ENCODE data around the gene RPS6KB2.

RPS6KB2 gene

GRCh38 chr11:67428052-67429001 lies at the start of gene RPS6KB2:
Gene RPS6KB2, plus strand, starts transcription at chr11:67428494. Its CDS starts 52 bp downstream, at chr11:67428546.
- H3K9ac ChIP-seq (ENCODE audit: low read length) = peak within 1 kb of the TSS; percentile 99
- DNase-seq (ENCODE audit: low read depth) = peak; percentile 99

DNA sequence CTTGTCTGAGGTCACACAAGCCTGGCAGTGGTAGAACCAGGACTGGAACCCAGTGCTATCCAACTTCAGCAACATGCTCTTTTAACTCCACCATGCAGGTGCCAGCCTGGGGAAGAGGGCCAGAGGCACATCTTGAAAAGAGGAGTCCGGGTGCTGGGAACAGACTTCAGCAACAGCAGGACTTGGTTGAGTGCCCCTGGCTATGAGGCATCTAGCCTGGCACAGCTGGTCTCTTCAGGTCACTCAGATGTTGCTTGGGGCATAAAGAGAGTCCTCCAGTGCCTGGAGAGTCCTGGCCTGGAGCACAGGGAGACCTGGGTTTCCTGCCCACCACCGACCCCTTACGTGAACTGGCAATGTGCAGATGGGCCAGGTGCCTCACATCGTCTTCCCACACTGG lies 49.8 kb upstream of the RPS6KB2 start:
- no peak overlapping the region for H3K4me3 ChIP-seq (ENCODE audit: low read length)
- DNase-seq (ENCODE audit: low read depth) = no peak
- H3K27me3 ChIP-seq (replicated peaks; ENCODE audit: control insufficient read depth, insufficient read depth, low read length) = no peaks in the 10 kb centered on the region
- H3K9ac ChIP-seq (ENCODE audit: low read length) = peak overlapping the region; percentile 74
- no peaks in the 10 kb centered on the region for H3K9me3 ChIP-seq (ENCODE audit: control insufficient read depth, low read length)
- H3K36me3 ChIP-seq (ENCODE audit: control insufficient read depth, insufficient read depth, low read length, severe bottlenecking) = no peaks in the 10 kb centered on the region
- peaks cover 24% of the 10 kb centered on the region for H3K4me1 ChIP-seq (ENCODE audit: control insufficient read depth, insufficient read depth, low read length)

More at GRCh38 chr11:67428052-67429001, at the start of gene RPS6KB2:
- Histone ChIP-seq H3K4me3 (ENCODE audit: low read length) (peak within 1 kb of the TSS; percentile 100), H3K9me3 (ENCODE audit: control insufficient read depth, low read length) (no peaks in the 10 kb centered on the region), H3K27me3 (replicated peaks; ENCODE audit: control insufficient read depth, insufficient read depth, low read length) (no peaks in the 10 kb centered on the region), H3K4me1 (ENCODE audit: control insufficient read depth, insufficient read depth, low read length) (peaks cover 10% of the 10 kb centered on the region), H3K36me3 (ENCODE audit: control insufficient read depth, insufficient read depth, low read length, severe bottlenecking) (peaks cover 23% of the 10 kb centered on the region)

DNA sequence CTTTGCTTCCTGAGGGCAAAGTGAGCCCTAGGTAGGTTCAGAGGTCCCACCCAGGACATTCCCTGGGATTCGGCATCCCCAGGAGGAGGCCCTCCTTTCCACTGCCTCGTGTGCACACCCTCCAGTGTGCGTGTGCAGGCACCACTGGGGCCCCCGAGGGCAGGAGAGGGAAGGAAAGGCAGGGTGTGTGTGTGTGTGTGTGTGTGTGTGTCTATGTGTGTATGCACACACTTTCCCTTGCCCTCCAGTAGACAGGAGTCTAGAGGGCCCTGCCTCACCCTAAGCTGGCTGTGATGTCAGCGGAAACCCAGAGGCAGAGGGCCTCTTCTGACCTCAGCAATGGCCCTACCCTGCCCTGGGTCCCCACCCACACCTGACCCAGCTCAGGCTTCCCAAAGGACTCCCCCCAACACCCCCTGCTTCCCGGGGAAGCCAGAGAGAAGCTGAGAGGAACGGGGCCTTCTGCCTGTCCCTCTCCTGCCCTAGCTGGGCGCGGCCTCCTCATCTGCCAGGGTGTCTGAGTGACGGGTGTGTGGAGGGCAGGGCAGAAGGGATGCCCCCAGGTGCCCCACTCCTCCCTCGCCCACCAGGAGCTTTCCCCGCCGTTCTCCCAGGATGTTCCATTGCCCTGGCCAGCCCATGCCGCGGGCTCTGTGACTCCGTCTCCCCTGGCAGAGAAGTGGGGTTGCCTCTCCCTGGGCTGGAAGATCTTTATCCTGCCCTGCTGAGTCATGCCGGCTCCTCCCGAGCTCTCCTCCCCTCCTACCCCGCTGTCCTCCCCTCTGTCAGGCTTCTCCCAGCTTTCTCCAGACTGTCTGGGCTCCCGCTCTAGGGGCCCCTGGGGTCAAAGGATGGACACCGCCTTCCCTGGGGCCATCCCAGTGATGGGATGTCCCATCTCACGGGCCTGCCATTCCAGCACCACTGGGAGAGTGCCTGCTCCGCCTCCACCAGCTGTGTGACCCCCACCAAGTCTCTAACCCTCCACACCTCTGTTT lies 48.9 kb upstream of the RPS6KB2 start:
- Histone ChIP-seq H3K9ac (ENCODE audit: low read length) (peak overlapping the region; percentile 74), H3K27me3 (replicated peaks; ENCODE audit: control insufficient read depth, insufficient read depth, low read length) (no peaks in the 10 kb centered on the region), H3K4me3 (ENCODE audit: low read length) (no peak overlapping the region), H3K4me1 (ENCODE audit: control insufficient read depth, insufficient read depth, low read length) (peaks cover 21% of the 10 kb centered on the region), H3K36me3 (ENCODE audit: control insufficient read depth, insufficient read depth, low read length, severe bottlenecking) (no peaks in the 10 kb centered on the region), H3K9me3 (ENCODE audit: control insufficient read depth, low read length) (no peaks in the 10 kb centered on the region)
- DNase-seq (ENCODE audit: low read depth) = peak; percentile 80

DNA sequence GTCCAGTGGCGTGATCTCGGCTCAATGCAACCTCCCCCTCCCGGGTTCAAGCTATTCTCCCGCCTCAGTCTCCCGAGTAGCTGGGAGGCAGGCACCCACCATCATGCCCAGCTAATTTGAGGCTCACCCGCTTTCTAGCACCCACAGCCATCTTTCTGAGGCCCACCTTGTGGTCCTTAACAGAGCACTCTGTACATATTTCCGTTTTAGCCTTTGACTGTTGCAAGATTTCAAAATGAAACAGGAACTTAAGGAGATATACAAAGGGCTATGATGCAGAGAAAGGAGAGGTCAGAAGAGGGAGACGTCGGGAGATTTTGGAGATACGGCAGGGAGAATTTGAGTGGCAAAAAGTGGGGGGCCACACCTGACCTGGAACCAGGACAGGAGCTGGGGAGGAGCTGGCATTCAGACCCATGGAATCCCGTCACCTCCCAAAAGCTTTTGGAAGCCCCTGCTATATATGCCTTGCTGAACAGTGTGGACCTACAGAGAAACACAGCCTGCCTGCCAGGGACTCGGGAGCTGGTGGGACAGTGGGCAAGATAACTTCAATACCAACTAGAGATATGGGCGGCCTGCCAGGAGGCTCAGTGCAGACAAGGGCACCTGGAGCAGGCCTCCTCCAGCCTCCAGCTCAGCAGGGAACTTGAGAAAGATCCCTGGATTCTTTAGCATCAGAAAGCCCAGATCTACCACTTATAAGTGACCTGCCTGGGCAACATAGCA lies 46.9 kb upstream of the RPS6KB2 start:
- H3K9ac ChIP-seq (ENCODE audit: low read length) = no peak overlapping the region
- no peaks in the 10 kb centered on the region for H3K36me3 ChIP-seq (ENCODE audit: control insufficient read depth, insufficient read depth, low read length, severe bottlenecking)
- H3K27me3 ChIP-seq (replicated peaks; ENCODE audit: control insufficient read depth, insufficient read depth, low read length) = no peaks in the 10 kb centered on the region
- H3K9me3 ChIP-seq (ENCODE audit: control insufficient read depth, low read length) = no peaks in the 10 kb centered on the region
- peaks cover 23% of the 10 kb centered on the region for H3K4me1 ChIP-seq (ENCODE audit: control insufficient read depth, insufficient read depth, low read length)
- H3K4me3 ChIP-seq (ENCODE audit: low read length) = no peak overlapping the region
- DNase-seq (ENCODE audit: low read depth) = no peak

- H3K9me3 ChIP-seq (ENCODE audit: control insufficient read depth, low read length) = no peaks in the 10 kb centered on the region
- peak overlapping the region; percentile 16 for H3K9ac ChIP-seq (ENCODE audit: low read length)
- peak; percentile 91 for DNase-seq (ENCODE audit: low read depth)
- peaks cover 23% of the 10 kb centered on the region for H3K4me1 ChIP-seq (ENCODE audit: control insufficient read depth, insufficient read depth, low read length)
- H3K27me3 ChIP-seq (replicated peaks; ENCODE audit: control insufficient read depth, insufficient read depth, low read length) = no peaks in the 10 kb centered on the region
- H3K4me3 ChIP-seq (ENCODE audit: low read length) = no peak overlapping the region
- no peaks in the 10 kb centered on the region for H3K36me3 ChIP-seq (ENCODE audit: control insufficient read depth, insufficient read depth, low read length, severe bottlenecking)
These were observed 45.8 kb upstream of the RPS6KB2 start for GRCh38 chr11:67382276-67383136.

- Histone ChIP-seq H3K4me3 (ENCODE audit: low read length) (no peak overlapping the region), H3K9me3 (ENCODE audit: control insufficient read depth, low read length) (no peaks in the 10 kb centered on the region), H3K9ac (ENCODE audit: low read length) (no peak overlapping the region), H3K27me3 (replicated peaks; ENCODE audit: control insufficient read depth, insufficient read depth, low read length) (no peaks in the 10 kb centered on the region), H3K4me1 (ENCODE audit: control insufficient read depth, insufficient read depth, low read length) (peaks cover 10% of the 10 kb centered on the region), H3K36me3 (ENCODE audit: control insufficient read depth, insufficient read depth, low read length, severe bottlenecking) (no peaks in the 10 kb centered on the region)
- peak; percentile 44 for DNase-seq (ENCODE audit: low read depth)
These were observed 43.4 kb upstream of the RPS6KB2 start for GRCh38 chr11:67384851-67385366.

GRCh38 chr11:67387069-67387468 lies 41.2 kb upstream of the RPS6KB2 start:
- no peak for DNase-seq (ENCODE audit: low read depth)
- no peaks in the 10 kb centered on the region for H3K9me3 ChIP-seq (ENCODE audit: control insufficient read depth, low read length)
- no peaks in the 10 kb centered on the region for H3K27me3 ChIP-seq (replicated peaks; ENCODE audit: control insufficient read depth, insufficient read depth, low read length)
- H3K4me3 ChIP-seq (ENCODE audit: low read length) = no peak overlapping the region
- H3K4me1 ChIP-seq (ENCODE audit: control insufficient read depth, insufficient read depth, low read length) = peaks cover 10% of the 10 kb centered on the region
- no peaks in the 10 kb centered on the region for H3K36me3 ChIP-seq (ENCODE audit: control insufficient read depth, insufficient read depth, low read length, severe bottlenecking)
- H3K9ac ChIP-seq (ENCODE audit: low read length) = no peak overlapping the region

DNA sequence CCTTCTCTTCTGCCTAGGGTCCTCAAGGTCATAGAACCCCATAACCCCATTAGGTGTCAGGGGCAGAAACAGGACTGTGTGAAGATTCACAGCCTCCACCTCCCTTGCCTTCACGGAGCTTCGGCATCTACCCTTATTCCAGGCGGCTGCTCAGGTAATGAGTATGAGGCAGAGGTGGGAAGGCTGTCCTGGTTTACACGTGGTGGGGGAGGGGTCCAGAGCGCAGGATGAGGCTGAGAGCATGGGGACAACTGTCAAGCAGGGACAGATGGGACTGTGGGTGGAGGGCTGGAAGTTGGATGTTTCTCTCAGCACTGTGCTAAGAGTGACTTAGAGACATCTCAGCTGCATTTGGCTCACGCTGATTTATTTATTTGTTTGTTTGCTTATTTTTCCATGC lies 40.8 kb upstream of the RPS6KB2 start:
- H3K36me3 ChIP-seq (ENCODE audit: control insufficient read depth, insufficient read depth, low read length, severe bottlenecking) = no peaks in the 10 kb centered on the region
- no peak overlapping the region for H3K9ac ChIP-seq (ENCODE audit: low read length)
- H3K4me1 ChIP-seq (ENCODE audit: control insufficient read depth, insufficient read depth, low read length) = peaks cover 14% of the 10 kb centered on the region
- no peaks in the 10 kb centered on the region for H3K9me3 ChIP-seq (ENCODE audit: control insufficient read depth, low read length)
- no peaks in the 10 kb centered on the region for H3K27me3 ChIP-seq (replicated peaks; ENCODE audit: control insufficient read depth, insufficient read depth, low read length)
- H3K4me3 ChIP-seq (ENCODE audit: low read length) = no peak overlapping the region
- no peak for DNase-seq (ENCODE audit: low read depth)

GRCh38 chr11:67389477-67389876 lies 38.8 kb upstream of the RPS6KB2 start:
- no peaks in the 10 kb centered on the region for H3K36me3 ChIP-seq (ENCODE audit: control insufficient read depth, insufficient read depth, low read length, severe bottlenecking)
- H3K9me3 ChIP-seq (ENCODE audit: control insufficient read depth, low read length) = no peaks in the 10 kb centered on the region
- no peak overlapping the region for H3K9ac ChIP-seq (ENCODE audit: low read length)
- H3K4me3 ChIP-seq (ENCODE audit: low read length) = no peak overlapping the region
- peaks cover 15% of the 10 kb centered on the region for H3K4me1 ChIP-seq (ENCODE audit: control insufficient read depth, insufficient read depth, low read length)
- DNase-seq (ENCODE audit: low read depth) = peak; percentile 59
- no peaks in the 10 kb centered on the region for H3K27me3 ChIP-seq (replicated peaks; ENCODE audit: control insufficient read depth, insufficient read depth, low read length)

- Histone ChIP-seq H3K9me3 (ENCODE audit: control insufficient read depth, low read length) (no peaks in the 10 kb centered on the region), H3K4me1 (ENCODE audit: control insufficient read depth, insufficient read depth, low read length) (peaks cover 6% of the 10 kb centered on the region), H3K4me3 (ENCODE audit: low read length) (peak overlapping the region; percentile 94), H3K9ac (ENCODE audit: low read length) (peak overlapping the region; percentile 90), H3K36me3 (ENCODE audit: control insufficient read depth, insufficient read depth, low read length, severe bottlenecking) (no peaks in the 10 kb centered on the region), H3K27me3 (replicated peaks; ENCODE audit: control insufficient read depth, insufficient read depth, low read length) (no peaks in the 10 kb centered on the region)
- DNase-seq (ENCODE audit: low read depth) = no peak
These were observed 37.4 kb upstream of the RPS6KB2 start for GRCh38 chr11:67390947-67391303.

Measured in adipocyte (in vitro differentiated cells).